Measurements from ENCODE around the gene MARK3. TPM values are rescaled to one million over a fixed set of nuclear protein-coding genes. Genes with fewer than 3 reads are reported as not detected.

The MARK3 gene
- polyA plus RNA-seq, 3 donors: 29.3 to 163 (median 44.7) TPM

DNA sequence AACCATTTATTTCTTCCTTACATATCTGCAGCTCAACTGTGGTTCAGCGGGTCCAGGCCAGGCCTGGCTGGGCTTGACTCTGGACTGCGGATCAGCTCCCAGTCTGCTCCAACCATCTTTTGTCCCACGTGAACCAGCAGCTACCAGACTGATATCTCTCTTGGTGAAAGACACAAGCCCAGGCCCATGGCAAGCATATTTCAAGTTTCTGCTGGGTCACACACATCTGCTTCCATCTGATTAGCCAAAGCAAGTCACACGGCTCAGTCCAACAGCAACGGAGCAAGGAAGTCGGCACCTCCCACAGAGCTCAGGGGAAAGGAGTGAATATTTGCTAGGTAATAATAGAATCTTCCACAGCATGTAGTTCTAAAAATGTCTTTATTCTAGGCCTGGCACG is 24.7 kb upstream of the MARK3 start:
- Histone ChIP-seq H2AFZ (ENCODE audit: insufficient read depth, low read depth, low read length, poor library complexity, severe bottlenecking) (no peak overlapping the region), H3K4me2 (replicated peaks; ENCODE audit: extremely low read depth, low read length, poor library complexity, severe bottlenecking) (no peak overlapping the region), H3K4me3 (replicated peaks in 1 of 3; ENCODE audit: low read depth in 2 of 3, low read length in 3 of 3) (no peak overlapping the region), H3K79me2 (ENCODE audit: insufficient read depth, low read length) (no peaks in the 10 kb centered on the region), H4K20me1 (ENCODE audit: insufficient read depth, low read length) (no peaks in the 10 kb centered on the region), H3K4me1 (ENCODE audit: control insufficient read depth in 1 of 2, insufficient read depth in 2 of 2, low read length in 2 of 2) (peaks cover 13 to 29% of the 10 kb centered on the region in 2 donors), H3K27ac (ENCODE audit: low read depth in 1 of 2, low read length in 2 of 2) (no peak overlapping the region), H3K9ac (ENCODE audit: insufficient read depth, low read length, poor library complexity, severe bottlenecking) (no peak overlapping the region), H3K27me3 (ENCODE audit: control insufficient read depth in 2 of 2, insufficient read depth in 2 of 2, low read length in 2 of 2) (no peaks in the 10 kb centered on the region), H3K9me3 (replicated peaks in 1 of 2; ENCODE audit: control insufficient read depth in 1 of 2, insufficient read depth in 1 of 2, low read length in 2 of 2) (peaks cover 0 to 11% of the 10 kb centered on the region in 2 donors), H3K36me3 (replicated peaks in 1 of 2; ENCODE audit: control insufficient read depth in 1 of 2, insufficient read depth in 2 of 2, low read length in 2 of 2) (no peaks in the 10 kb centered on the region)
- DNase-seq: no peak
- H3K36me3 Mint-ChIP-seq: peaks cover 1 to 11% of the 10 kb centered on the region in 2 donors
- H3K27me3 Mint-ChIP-seq (ENCODE audit: low read depth in 3 of 3): peaks cover 0 to 7% (median 0%) of the 10 kb centered on the region in 3 donors
- H3K27ac Mint-ChIP-seq: peak overlapping the region in 1 of 7 donors; percentile 28
- H3K4me3 Mint-ChIP-seq: no peak overlapping the region
- intact Hi-C loops (cut with micrococcal nuclease): no loop called here
- H3K9me3 Mint-ChIP-seq: peaks cover 8 to 21% (median 17%) of the 10 kb centered on the region in 7 donors
- H3K4me1 Mint-ChIP-seq: peaks cover 16% of the 10 kb centered on the region
- TF ChIP-seq, protein P1, sequence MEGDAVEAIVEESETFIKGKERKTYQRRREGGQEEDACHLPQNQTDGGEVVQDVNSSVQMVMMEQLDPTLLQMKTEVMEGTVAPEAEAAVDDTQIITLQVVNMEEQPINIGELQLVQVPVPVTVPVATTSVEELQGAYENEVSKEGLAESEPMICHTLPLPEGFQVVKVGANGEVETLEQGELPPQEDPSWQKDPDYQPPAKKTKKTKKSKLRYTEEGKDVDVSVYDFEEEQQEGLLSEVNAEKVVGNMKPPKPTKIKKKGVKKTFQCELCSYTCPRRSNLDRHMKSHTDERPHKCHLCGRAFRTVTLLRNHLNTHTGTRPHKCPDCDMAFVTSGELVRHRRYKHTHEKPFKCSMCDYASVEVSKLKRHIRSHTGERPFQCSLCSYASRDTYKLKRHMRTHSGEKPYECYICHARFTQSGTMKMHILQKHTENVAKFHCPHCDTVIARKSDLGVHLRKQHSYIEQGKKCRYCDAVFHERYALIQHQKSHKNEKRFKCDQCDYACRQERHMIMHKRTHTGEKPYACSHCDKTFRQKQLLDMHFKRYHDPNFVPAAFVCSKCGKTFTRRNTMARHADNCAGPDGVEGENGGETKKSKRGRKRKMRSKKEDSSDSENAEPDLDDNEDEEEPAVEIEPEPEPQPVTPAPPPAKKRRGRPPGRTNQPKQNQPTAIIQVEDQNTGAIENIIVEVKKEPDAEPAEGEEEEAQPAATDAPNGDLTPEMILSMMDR (IDR thresholded peaks at IDR 0.05): no peak
- 87% methylated on average over 5 of the region's 7 CpGs for WGBS (ENCODE audit: insufficient coverage)

DNA sequence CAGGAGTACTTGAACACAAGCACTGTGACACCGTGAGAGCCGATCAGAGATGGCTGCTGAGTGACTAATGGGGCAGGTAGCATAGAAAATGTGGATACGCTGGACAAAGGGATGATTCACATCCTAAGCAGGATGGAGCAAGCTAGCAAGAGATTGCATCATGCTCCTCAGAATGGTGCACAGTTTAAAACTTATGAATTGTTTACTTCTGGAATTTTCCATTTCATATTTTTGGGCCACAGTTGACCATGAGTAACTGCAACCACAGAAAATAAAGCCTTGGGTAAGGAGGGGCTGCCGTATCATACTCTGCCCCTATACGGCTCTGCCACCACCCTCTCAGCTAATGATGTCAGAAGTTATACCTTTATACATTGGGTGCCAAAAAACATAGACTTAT is 23.3 kb upstream of the MARK3 start:
- H3K79me2 ChIP-seq (ENCODE audit: insufficient read depth, low read length): no peaks in the 10 kb centered on the region
- TF ChIP-seq, protein P1 (IDR thresholded peaks at IDR 0.05): no peak
- H3K27me3 ChIP-seq (ENCODE audit: control insufficient read depth in 2 of 2, insufficient read depth in 2 of 2, low read length in 2 of 2): no peaks in the 10 kb centered on the region
- intact Hi-C loops (cut with micrococcal nuclease): no loop called here
- H3K27me3 Mint-ChIP-seq (ENCODE audit: low read depth in 3 of 3): peaks cover 0 to 7% (median 0%) of the 10 kb centered on the region in 3 donors
- H4K20me1 ChIP-seq (ENCODE audit: insufficient read depth, low read length): no peaks in the 10 kb centered on the region
- peaks cover 9% of the 10 kb centered on the region for H3K4me1 Mint-ChIP-seq
- DNase-seq: peak; percentile 85 to 93 (median 90)
- H3K4me2 ChIP-seq (replicated peaks; ENCODE audit: extremely low read depth, low read length, poor library complexity, severe bottlenecking): no peak overlapping the region
- H3K9ac ChIP-seq (ENCODE audit: insufficient read depth, low read length, poor library complexity, severe bottlenecking): no peak overlapping the region
- H3K4me3 Mint-ChIP-seq: no peak overlapping the region
- H3K9me3 ChIP-seq (replicated peaks in 1 of 2; ENCODE audit: control insufficient read depth in 1 of 2, insufficient read depth in 1 of 2, low read length in 2 of 2): peaks cover 0 to 11% of the 10 kb centered on the region in 2 donors
- H3K36me3 Mint-ChIP-seq: peaks cover 1 to 11% of the 10 kb centered on the region in 2 donors
- H3K4me1 ChIP-seq (ENCODE audit: control insufficient read depth in 1 of 2, insufficient read depth in 2 of 2, low read length in 2 of 2): peaks cover 4 to 16% of the 10 kb centered on the region in 2 donors
- H3K36me3 ChIP-seq (replicated peaks in 1 of 2; ENCODE audit: control insufficient read depth in 1 of 2, insufficient read depth in 2 of 2, low read length in 2 of 2): no peaks in the 10 kb centered on the region
- peak overlapping the region in 1 of 2 donors; percentile 52 for H3K27ac ChIP-seq (ENCODE audit: low read depth in 1 of 2, low read length in 2 of 2)
- 0% methylated on average over 2 of the region's 5 CpGs for WGBS (ENCODE audit: insufficient coverage)
- H3K9me3 Mint-ChIP-seq: peaks cover 8 to 21% (median 17%) of the 10 kb centered on the region in 7 donors
- H3K27ac Mint-ChIP-seq: peak overlapping the region in 5 of 7 donors; percentile 3 to 94 (median 69)
- H3K4me3 ChIP-seq (replicated peaks in 1 of 3; ENCODE audit: low read depth in 2 of 3, low read length in 3 of 3): no peak overlapping the region
- H2AFZ ChIP-seq (ENCODE audit: insufficient read depth, low read depth, low read length, poor library complexity, severe bottlenecking): no peak overlapping the region

Data from CD14-positive monocyte (primary cell).